Thyroid gland (tissue), 4 donors: ENCODE results near the gene EML6. TPM values are rescaled to one million over a fixed set of nuclear protein-coding genes. Genes with fewer than 3 reads are reported as not detected.

ENCODE experiments used
- DNase-seq, 2 donors: peaks; one replicate each; pipeline ENCODE4 v3.0.0-alpha.2; 2019
- H3K27ac ChIP-seq, 3 donors: fragments of 200-600 bp; sonication (generic); 1 replicate in 2 of 3; 2 replicates in 1 of 3; pipeline ENCODE4 v1.5.1; 2016 to 2019; ENCODE audit warnings: mild to moderate bottlenecking in 1 of 3, moderate library complexity in 1 of 3
- H3K27me3 ChIP-seq: fragments of 200-600 bp; sonication (generic); one replicate; pipeline ENCODE4 v1.5.1; 2019
- H3K36me3 ChIP-seq, 2 donors: fragments of 200-600 bp; sonication (generic); one replicate each; pipeline ENCODE4 v1.5.1; 2016 to 2019
- H3K4me1 ChIP-seq, 2 donors: fragments of 200-600 bp; sonication (generic); one replicate each; pipeline ENCODE4 v1.5.1; 2017 to 2019
- H3K4me3 ChIP-seq, 3 donors: fragments of 200-600 bp; sonication (generic); replicated peaks in 1 of 3; 1 replicate in 2 of 3; 2 replicates in 1 of 3; pipeline ENCODE4 v1.5.1; 2016; ENCODE audit warnings: mild to moderate bottlenecking in 1 of 3
- H3K9me3 ChIP-seq: fragments of 200-600 bp; sonication (generic); one replicate; pipeline ENCODE4 v1.5.1; 2017
- POLR2A ChIP-seq, 2 donors: fragments of 450-650 bp; IDR thresholded peaks; one replicate each; pipeline ENCODE4 v1.6.1; 2017; ENCODE audit warnings: antibody characterized with exemption in 2 of 2, mild to moderate bottlenecking in 2 of 2, moderate library complexity in 1 of 2
- WGBS, 2 donors: methylation state at CpG; one replicate each; pipeline ENCODE4 v1.1.5; 2017; 5-methylcytosine and 5-hydroxymethylcytosine counted together
- intact Hi-C: fragments of 100-400 bp; cut with DNase I; formaldehyde crosslinking; loops from one replicate; pipeline ENCODE4 v1.15.1; 2023
- total RNA-seq, 4 donors: library from RNA; depleted of rRNA; stranded (reverse); fragments of >200 nt; gene quantifications; one replicate each; pipeline ENCODE4 v1.2.3, GENCODE V29; 2016
- TF ChIP-seq, protein P1 (sequence below), 6 experiments: fragments of 200-600 bp in 3 of 6; fragments of 450-650 bp in 3 of 6; sonication (generic) in 3 of 6; IDR thresholded peaks; one replicate each; pipeline ENCODE4 v1.5.1; 2016 to 2019; ENCODE audit warnings: antibody characterized with exemption in 6 of 6, mild to moderate bottlenecking in 2 of 6, inconsistent platforms in 1 of 6, moderate library complexity in 1 of 6

Gene EML6
- total RNA-seq, 4 donors from 2014 or later = 5.6 to 24.8 (median 20.3) TPM

GRCh38 chr2:55010915-55011314 is 287.5 kb downstream of the EML6 start:
- no peak overlapping the region for H3K4me3 ChIP-seq
- intact Hi-C loops = no loop called here

GRCh38 chr2:55011831-55012671 is 288.6 kb downstream of the EML6 start:
- no peaks in the 10 kb centered on the region for H3K27me3 ChIP-seq
- no peak for DNase-seq
- WGBS, 2 donors = 24 to 26% methylated on average over 6 of the region's 6 CpGs
- H3K9me3 ChIP-seq = no peaks in the 10 kb centered on the region
- intact Hi-C loops = no loop called here
- TF ChIP-seq POLR2A (IDR thresholded peaks at IDR 0.05) = no peak
- TF ChIP-seq, protein P1, sequence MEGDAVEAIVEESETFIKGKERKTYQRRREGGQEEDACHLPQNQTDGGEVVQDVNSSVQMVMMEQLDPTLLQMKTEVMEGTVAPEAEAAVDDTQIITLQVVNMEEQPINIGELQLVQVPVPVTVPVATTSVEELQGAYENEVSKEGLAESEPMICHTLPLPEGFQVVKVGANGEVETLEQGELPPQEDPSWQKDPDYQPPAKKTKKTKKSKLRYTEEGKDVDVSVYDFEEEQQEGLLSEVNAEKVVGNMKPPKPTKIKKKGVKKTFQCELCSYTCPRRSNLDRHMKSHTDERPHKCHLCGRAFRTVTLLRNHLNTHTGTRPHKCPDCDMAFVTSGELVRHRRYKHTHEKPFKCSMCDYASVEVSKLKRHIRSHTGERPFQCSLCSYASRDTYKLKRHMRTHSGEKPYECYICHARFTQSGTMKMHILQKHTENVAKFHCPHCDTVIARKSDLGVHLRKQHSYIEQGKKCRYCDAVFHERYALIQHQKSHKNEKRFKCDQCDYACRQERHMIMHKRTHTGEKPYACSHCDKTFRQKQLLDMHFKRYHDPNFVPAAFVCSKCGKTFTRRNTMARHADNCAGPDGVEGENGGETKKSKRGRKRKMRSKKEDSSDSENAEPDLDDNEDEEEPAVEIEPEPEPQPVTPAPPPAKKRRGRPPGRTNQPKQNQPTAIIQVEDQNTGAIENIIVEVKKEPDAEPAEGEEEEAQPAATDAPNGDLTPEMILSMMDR (IDR thresholded peaks at IDR 0.05) = no peak
- H3K27ac ChIP-seq = peak overlapping the region; percentile 61 to 69 (median 64)
- no peak overlapping the region for H3K4me3 ChIP-seq
- no peaks in the 10 kb centered on the region for H3K36me3 ChIP-seq
- peaks cover 48 to 61% of the 10 kb centered on the region in 2 donors for H3K4me1 ChIP-seq

More at GRCh38 chr2:55010915-55011314, 287.5 kb downstream of the EML6 start:
- Histone ChIP-seq H3K9me3 (no peaks in the 10 kb centered on the region), H3K27ac (peak overlapping the region; percentile 61 to 69 (median 64)), H3K4me1 (peaks cover 48 to 65% of the 10 kb centered on the region in 2 donors), H3K27me3 (no peaks in the 10 kb centered on the region), H3K36me3 (no peaks in the 10 kb centered on the region)
- TF ChIP-seq, protein P1 (IDR thresholded peaks at IDR 0.05) = no peak
- TF ChIP-seq POLR2A (IDR thresholded peaks at IDR 0.05) = no peak
- WGBS, 2 donors = 72 to 92% methylated on average over 2 of the region's 2 CpGs
- DNase-seq = peak; percentile 33 to 44

DNA sequence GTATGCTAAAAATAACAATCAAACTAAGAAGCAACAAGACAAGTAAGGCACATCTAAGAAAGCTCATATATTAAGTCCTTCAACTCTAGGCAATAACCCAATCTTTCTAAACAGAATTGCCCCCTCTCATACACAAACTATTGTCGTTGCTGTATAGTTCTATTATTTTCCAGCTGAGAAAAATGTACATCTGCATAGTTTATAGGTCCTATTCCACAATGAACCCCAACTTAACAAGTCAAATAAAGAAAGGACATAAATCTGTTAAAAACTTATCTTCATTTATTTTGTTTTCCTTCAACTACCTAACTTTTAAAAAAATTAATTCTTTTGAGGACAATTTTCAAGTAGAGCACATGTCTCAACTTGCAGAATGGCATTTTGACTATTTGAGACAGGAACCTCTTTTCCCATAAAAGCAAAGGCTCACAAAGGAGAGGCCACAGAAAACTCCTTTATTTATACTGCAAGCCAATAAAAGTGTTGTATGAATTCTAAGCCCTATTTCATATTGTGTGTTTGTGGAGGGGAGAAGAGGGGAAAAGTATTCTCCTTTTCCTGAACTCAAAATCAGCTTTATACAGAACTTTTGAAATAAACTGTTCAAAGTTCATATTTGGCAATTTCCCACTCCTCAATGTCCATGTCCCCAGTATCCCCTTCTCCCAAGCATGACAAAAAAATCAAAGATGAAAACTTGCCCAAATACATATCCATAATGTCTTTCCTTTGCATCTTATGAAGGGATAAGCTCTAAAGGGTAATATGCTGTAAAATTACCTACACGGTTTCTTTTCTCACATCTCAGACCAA is 289.4 kb downstream of the EML6 start:
- DNase-seq = no peak
- TF ChIP-seq, protein P1 (IDR thresholded peaks at IDR 0.05) = no peak
- TF ChIP-seq POLR2A (IDR thresholded peaks at IDR 0.05) = no peak
- no peaks in the 10 kb centered on the region for H3K36me3 ChIP-seq
- WGBS, 2 donors = 50 to 55% methylated on average over 2 of the region's 2 CpGs
- no peaks in the 10 kb centered on the region for H3K27me3 ChIP-seq
- H3K4me3 ChIP-seq = no peak overlapping the region
- no peaks in the 10 kb centered on the region for H3K9me3 ChIP-seq
- peaks cover 48 to 55% of the 10 kb centered on the region in 2 donors for H3K4me1 ChIP-seq
- H3K27ac ChIP-seq = peak overlapping the region; percentile 61 to 69 (median 64)
- intact Hi-C loops = no loop called here

- DNase-seq = no peak
- Histone ChIP-seq H3K27ac (peak overlapping the region; percentile 19 to 61 (median 48)), H3K9me3 (no peaks in the 10 kb centered on the region), H3K27me3 (no peaks in the 10 kb centered on the region), H3K4me1 (peaks cover 48% of the 10 kb centered on the region in 2 donors), H3K4me3 (no peak overlapping the region), H3K36me3 (no peaks in the 10 kb centered on the region)
- TF ChIP-seq POLR2A (IDR thresholded peaks at IDR 0.05) = no peak
- TF ChIP-seq, protein P1 (IDR thresholded peaks at IDR 0.05) = peak in 3 of 6 experiments; percentile 39 to 60 (median 49)
- intact Hi-C loops = no loop called here
- WGBS, 2 donors = 48 to 65% methylated on average over 1 of the region's 1 CpG
These were observed 290.5 kb downstream of the EML6 start for GRCh38 chr2:55013936-55014335.
